ENCODE data around the gene DEPDC7.
A peak's percentile ranks its signal among the peaks of the same experiment; 100 is the strongest.

DEPDC7 gene

DNA sequence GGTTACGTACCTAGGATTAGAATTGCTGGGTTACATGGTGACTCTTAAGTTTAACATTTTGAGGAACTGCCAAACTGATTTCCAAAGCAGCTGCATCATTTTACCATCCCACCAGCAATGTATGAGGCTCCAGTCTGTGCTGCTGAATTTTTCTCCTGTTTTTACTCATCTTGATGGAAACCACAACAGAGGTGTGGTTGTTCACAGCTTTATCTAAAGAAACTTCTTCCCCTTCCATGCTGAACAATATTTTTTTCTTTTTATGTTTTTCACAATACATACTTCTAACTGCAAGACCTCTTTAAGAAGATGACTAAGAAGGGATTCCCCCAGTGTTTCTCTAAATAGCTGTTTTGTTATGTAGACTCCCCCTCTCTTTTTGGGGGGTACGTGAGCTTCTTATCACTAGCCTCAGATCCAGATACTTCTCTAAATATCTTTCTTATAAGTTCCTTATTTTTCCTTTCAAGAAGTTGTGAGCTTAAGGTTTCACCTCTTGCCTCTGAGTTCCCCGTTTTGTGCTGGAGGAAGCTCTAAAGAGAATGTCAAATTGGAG lies 47.7 kb downstream of the DEPDC7 start:
- no peak for DNase-seq

DNA sequence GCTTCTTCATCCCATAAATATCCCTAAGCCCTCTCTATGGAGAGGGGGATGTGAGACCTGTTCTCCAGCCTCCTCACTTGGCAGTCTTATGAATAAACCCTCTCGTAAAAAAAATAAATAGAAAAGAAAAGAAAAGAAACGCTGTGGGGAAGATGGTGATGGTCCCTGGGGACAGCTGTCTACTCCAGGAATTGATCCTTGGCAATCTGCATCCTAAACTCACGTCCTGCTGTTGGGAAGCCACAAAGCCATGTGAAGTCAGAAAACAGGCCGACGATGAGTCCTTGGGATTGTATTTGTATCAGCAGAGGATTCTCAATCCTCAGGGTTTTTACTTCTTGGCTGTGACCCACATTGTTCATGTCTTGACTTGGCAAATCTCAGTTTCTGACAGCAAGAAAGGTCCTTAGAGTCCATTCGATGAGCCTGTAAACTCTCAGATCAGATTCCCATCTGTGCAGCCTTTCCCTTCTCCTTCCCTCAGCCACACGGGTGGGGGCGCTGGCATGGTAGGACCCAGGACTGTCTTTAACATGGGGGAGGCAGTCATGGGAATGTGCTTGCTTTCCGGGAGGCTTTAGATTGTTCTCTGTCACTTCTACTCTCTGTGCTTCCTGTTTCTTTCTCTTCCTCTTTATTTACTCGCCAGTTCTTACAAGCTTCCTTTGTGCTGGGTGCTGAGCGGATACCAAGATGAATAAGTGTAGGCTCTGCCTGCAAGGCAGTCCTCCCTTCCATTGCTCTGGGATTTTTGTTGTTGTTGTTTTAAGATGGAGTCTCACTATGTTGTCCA lies 48.6 kb downstream of the DEPDC7 start:
- DNase-seq: no peak

DNA sequence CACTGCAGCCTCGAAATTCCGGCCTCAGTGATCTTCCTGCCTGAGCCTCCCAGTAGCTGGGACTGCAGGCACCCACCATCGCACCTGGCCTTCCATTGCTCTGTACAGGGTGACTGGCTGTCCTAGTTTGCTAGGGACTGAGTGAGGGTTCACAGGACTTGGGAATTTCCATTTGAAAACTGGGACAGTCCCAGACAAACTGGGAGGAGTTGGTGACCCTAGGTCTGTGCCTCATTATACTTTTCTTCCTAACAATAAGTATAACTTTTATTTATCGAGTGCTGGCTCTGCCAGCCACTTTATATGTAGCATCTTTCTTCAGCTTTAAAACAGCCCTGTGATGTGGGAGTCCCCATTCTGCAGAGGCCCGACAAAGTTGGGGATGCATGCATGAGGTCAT lies 49.2 kb downstream of the DEPDC7 start:
- no peak for DNase-seq

DNA sequence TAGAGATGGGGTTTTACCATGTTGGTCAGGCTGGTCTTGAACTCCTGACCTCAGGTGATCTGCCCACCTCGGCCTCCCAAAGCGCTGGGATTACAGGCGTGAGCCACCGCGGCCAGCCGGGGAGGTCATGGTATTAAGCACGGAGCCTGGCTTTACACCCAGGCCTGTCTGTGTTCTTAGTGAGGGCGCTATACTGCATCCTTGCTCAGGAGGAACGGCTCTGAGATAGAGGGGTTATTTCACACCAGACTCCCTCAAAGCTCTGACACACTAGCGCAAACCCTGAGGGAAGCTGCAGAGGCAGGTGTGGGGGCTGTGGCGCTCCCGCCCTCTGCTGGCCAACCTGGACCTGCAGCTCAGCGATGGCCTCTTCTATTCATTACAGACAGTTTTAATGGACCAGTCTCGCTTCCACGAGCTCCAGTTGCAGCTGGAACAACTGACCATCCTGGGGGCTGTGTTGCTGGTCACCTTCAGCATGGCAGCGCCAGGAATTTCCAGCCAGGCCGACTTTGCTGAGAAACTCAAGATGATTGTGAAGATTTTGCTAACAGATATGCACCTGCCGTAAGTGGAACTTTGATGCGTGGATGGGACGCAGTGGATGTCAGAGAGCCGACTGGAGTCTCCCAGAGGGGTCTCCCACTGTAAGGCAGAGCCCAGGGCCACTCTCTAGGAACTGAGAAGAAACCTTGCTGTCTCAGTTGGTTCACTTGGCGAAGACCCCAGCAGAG lies 49.9 kb downstream of the DEPDC7 start:
- DNase-seq: peak; percentile 50

DNA sequence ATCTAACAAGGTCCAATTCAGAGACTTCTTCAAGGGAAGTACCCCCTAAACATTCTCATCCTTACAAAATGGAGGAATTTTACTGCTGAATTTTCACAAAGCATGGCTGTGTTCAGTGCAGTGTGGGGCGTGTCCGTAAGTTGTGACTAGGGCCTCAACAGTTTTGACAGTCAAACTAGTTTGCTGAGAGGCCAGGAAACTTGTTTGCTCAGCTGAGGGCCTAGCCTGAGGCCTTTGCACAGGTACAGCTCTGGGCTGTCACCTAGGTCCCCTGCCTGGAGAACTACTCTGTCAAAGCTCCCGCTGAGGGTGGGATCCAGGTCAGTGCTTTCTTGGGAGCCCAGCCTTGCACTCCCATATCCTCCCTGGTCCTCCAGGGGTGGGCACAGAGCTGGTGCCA lies 51.6 kb downstream of the DEPDC7 start:
- DNase-seq: no peak

DNA sequence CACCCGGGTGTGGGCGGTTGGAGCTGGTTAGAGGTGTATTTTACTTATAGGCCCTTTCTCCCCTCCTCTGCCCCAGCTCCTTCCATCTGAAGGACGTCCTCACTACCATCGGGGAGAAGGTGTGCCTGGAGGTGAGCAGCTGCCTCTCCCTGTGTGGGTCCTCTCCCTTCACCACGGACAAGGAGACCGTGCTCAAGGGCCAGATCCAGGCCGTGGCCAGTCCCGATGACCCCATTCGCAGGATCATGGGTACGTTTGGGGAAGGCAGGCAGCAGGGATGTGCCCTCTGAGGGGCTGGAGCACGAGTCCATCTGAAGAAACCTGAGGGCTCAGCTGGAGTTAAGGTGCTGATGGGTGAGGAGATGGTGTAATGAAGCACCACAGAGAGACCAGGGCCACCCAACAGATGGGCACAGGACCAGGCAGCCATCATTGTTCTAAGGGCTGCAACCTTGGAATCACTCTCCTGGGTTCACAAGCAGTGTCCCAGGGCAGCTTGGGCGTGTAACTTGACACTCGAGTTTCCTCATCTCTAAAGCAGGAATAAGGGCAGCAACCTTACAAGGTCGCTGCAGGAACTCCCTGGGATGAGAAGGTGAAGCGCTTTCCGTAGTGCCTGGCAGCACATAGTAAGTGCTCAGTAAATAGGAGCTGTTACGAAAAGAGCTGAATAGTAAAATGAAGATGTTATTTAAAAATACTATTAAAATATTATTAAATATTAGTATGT lies 53.1 kb downstream of the DEPDC7 start:
- no peak for DNase-seq

DNA sequence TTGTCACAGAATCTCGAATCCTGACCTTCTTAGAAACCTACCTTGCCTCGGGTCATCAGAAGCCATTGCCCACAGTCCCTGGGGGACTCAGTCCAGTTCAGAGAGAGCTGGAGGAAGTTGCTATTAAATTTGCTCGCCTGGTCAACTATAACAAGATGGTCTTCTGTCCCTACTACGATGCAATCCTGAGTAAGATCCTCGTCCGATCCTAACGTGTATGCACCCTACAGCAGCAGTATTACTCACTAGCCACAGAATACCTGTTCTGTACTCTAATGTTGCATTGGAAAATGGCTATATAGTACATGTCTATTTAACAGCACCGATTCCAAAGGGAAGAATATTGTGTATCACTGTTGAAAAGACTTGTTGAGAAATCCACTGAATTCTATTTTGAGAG lies 56.8 kb downstream of the DEPDC7 start:
- DNase-seq: no peak
